Lung (tissue), 12 donors: Measurements from ENCODE around the gene TMEM218. TPM values are rescaled to one million over a fixed set of nuclear protein-coding genes. Genes with fewer than 3 reads are reported as not detected.

Experiments
- ATAC-seq: fragments of 200-7000 bp; cut with Tn5 transposase; one replicate; pipeline ENCODE4 v1.9.1; 2020; ENCODE audit warnings: moderate number of reproducible peaks; ENCODE audit not compliant: insufficient read depth, low FRiP score
- DNase-seq, 3 donors: peaks; one replicate each; pipeline ENCODE4 v3.0.0-alpha.2; 2013 to 2017
- H3K27ac ChIP-seq, 2 donors: one replicate each; pipeline ENCODE4 v1.5.1; 2013; ENCODE audit warnings: mild to moderate bottlenecking in 2 of 2, moderate library complexity in 2 of 2, control low read depth in 1 of 2, inconsistent platforms in 1 of 2, low read depth in 1 of 2, low read length in 1 of 2
- H3K27me3 ChIP-seq, 3 donors: one replicate each; pipeline ENCODE4 v1.5.1; 2013; ENCODE audit warnings: low read length in 2 of 3; ENCODE audit not compliant: control insufficient read depth in 3 of 3, insufficient read depth in 3 of 3
- H3K36me3 ChIP-seq, 4 donors: one replicate each; pipeline ENCODE4 v1.5.1; 2013; ENCODE audit warnings: low read length in 4 of 4, mild to moderate bottlenecking in 1 of 4, moderate library complexity in 1 of 4; ENCODE audit not compliant: control insufficient read depth in 4 of 4, insufficient read depth in 4 of 4
- H3K4me1 ChIP-seq, 5 donors: one replicate each; pipeline ENCODE4 v1.5.1; 2013; ENCODE audit warnings: low read length in 5 of 5, mild to moderate bottlenecking in 2 of 5, moderate library complexity in 1 of 5; ENCODE audit not compliant: control insufficient read depth in 5 of 5, insufficient read depth in 5 of 5
- H3K4me3 ChIP-seq: one replicate; pipeline ENCODE4 v1.5.1; 2013; ENCODE audit warnings: mild to moderate bottlenecking, control low read depth, moderate library complexity
- H3K9ac ChIP-seq, 2 donors: one replicate each; pipeline ENCODE4 v1.5.1; 2013; ENCODE audit warnings: low read length in 2 of 2, control low read depth in 1 of 2; ENCODE audit not compliant: insufficient read depth in 1 of 2
- H3K9me3 ChIP-seq, 4 donors: one replicate each; pipeline ENCODE4 v1.5.1; 2013; ENCODE audit warnings: low read length in 3 of 4, mild to moderate bottlenecking in 1 of 4, moderate library complexity in 1 of 4; ENCODE audit not compliant: control insufficient read depth in 4 of 4, insufficient read depth in 3 of 4
- CTCF ChIP-seq: IDR thresholded peaks from 2 replicates; pipeline ENCODE4 v1.5.1; 2012; ENCODE audit warnings: mild to moderate bottlenecking; ENCODE audit errors: control extremely low read depth, extremely low read depth
- WGBS, 2 donors: extraction: QIAGEN DNeasy Blood & Tissue Kit; methylation state at CpG; one replicate each; pipeline ENCODE4 v1.1.7; 2013; 5-methylcytosine and 5-hydroxymethylcytosine counted together
- polyA plus RNA-seq, 2 donors: library from polyadenylated mRNA; stranded (reverse); fragments of 200-250 nt; gene quantifications; one replicate each; pipeline ENCODE4 v1.2.1, GENCODE V29; 2013
- total RNA-seq, 2 donors: library from RNA; depleted of rRNA in 1 of 2; stranded (reverse); fragments of >200 nt in 1 of 2; gene quantifications; one replicate each; pipeline ENCODE4 v1.2.1, GENCODE V29; 2014 to 2021
- donor health status: control.
- donor health status: control.
- donor health status: Bipolar disorder and iron deficiency.
- donor health status: healthy.
- donor health status: DM: yes; HTN: yes; CAD: no.

Gene TMEM218
- total and polyA plus RNA-seq, 4 donors: 23.3 to 39.9 (median 27.4) TPM

GRCh38 chr11:125147280-125147679 lies 35.9 kb upstream of the TMEM218 start:
- DNase-seq: no peak
- TF ChIP-seq CTCF: no peak
- H3K36me3 ChIP-seq: no peaks in the 10 kb centered on the region
- no peak overlapping the region for H3K9ac ChIP-seq
- H3K4me1 ChIP-seq: no peaks in the 10 kb centered on the region
- H3K27ac ChIP-seq: no peak overlapping the region
- 85 to 88% methylated on average over 6 of the region's 6 CpGs for WGBS, 2 donors
- no peak overlapping the region for H3K4me3 ChIP-seq
- no peaks in the 10 kb centered on the region for H3K9me3 ChIP-seq
- no peaks in the 10 kb centered on the region for H3K27me3 ChIP-seq
- no peak for ATAC-seq

GRCh38 chr11:125146232-125146631 lies 34.8 kb upstream of the TMEM218 start:
- H3K36me3 ChIP-seq: no peaks in the 10 kb centered on the region
- no peak overlapping the region for H3K27ac ChIP-seq
- no peak for DNase-seq
- no peak overlapping the region for H3K9ac ChIP-seq
- no peak overlapping the region for H3K4me3 ChIP-seq
- H3K27me3 ChIP-seq: no peaks in the 10 kb centered on the region
- no peak for ATAC-seq
- 71 to 84% methylated on average over 1 of the region's 1 CpG for WGBS, 2 donors
- no peaks in the 10 kb centered on the region for H3K9me3 ChIP-seq
- no peak for TF ChIP-seq CTCF
- peaks cover 0 to 8% (median 0%) of the 10 kb centered on the region in 5 donors for H3K4me1 ChIP-seq

- Histone ChIP-seq H3K4me1 (peaks cover 0 to 27% (median 0%) of the 10 kb centered on the region in 5 donors), H3K27ac (no peak overlapping the region), H3K36me3 (no peaks in the 10 kb centered on the region), H3K9me3 (peaks cover 0 to 2% (median 0%) of the 10 kb centered on the region in 4 donors), H3K9ac (no peak overlapping the region), H3K27me3 (no peaks in the 10 kb centered on the region), H3K4me3 (no peak overlapping the region)
- DNase-seq: peak; percentile 58 to 69 (median 67)
- WGBS, 2 donors: 37 to 39% methylated on average over 18 of the region's 18 CpGs
- TF ChIP-seq CTCF: peak; percentile 69
- ATAC-seq: no peak
These were observed 30.5 kb upstream of the TMEM218 start for GRCh38 chr11:125141686-125142535.
